HEK293 (cell line): ENCODE data around the gene DCPS.
A peak's percentile ranks its signal among the peaks of the same experiment; 100 is the strongest.

Experiments used
- CTCF ChIA-PET: fragments of 350-600 bp; formaldehyde crosslinking; extraction: SDS; loops from one replicate; lab custom pipeline; 2021; ENCODE audit warnings: antibody characterized with exemption; lab: Yijun Ruan, JAX
- POLR2A ChIA-PET: fragments of 300-600 bp; formaldehyde crosslinking; extraction: SDS; loops from one replicate; lab custom pipeline; 2020; ENCODE audit warnings: antibody characterized with exemption, inconsistent platforms; lab: Yijun Ruan, JAX
- H3K27ac ChIP-seq: fragments of 200-500 bp; sonication (Bioruptor generic); 2 replicates; pipeline ENCODE4 v1.5.1; 2014; ENCODE audit warnings: low read depth, low read length, control low read depth, inconsistent platforms; ENCODE audit errors: extremely low read depth
- H3K36me3 ChIP-seq, 2 experiments: fragments of 200-500 bp in 1 of 2; sonication (Bioruptor generic) in 1 of 2; 1 replicate in 1 of 2; 2 replicates in 1 of 2; pipeline ENCODE4 v1.5.1; 2014 to 2017; ENCODE audit warnings: inconsistent platforms in 2 of 2, low read length in 2 of 2; ENCODE audit not compliant: control insufficient read depth in 2 of 2, insufficient read depth in 1 of 2
- H3K4me1 ChIP-seq: fragments of 200-500 bp; sonication (Bioruptor generic); 2 replicates; pipeline ENCODE4 v1.5.1; 2014; ENCODE audit warnings: mild to moderate bottlenecking, low read length, inconsistent platforms; ENCODE audit not compliant: control insufficient read depth, insufficient read depth
- H3K4me3 ChIP-seq: 2 replicates; pipeline ENCODE4 v1.5.1; 2011; ENCODE audit warnings: low read depth, mild to moderate bottlenecking, control low read depth, low read length, moderate library complexity
- H3K9me3 ChIP-seq: fragments of 200-500 bp; sonication (Bioruptor generic); 2 replicates; pipeline ENCODE4 v1.5.1; 2014; ENCODE audit warnings: low read depth, low read length, inconsistent platforms; ENCODE audit not compliant: control insufficient read depth, insufficient read depth
- BCL11B ChIP-seq: fragments of 450-650 bp; formaldehyde crosslinking; IDR thresholded peaks from 2 replicates; pipeline ENCODE4 v1.5.1; 2016; ENCODE audit warnings: low read depth, missing biosample characterization, missing genetic modification characterization
- EGR2 ChIP-seq: fragments of 450-650 bp; formaldehyde crosslinking; IDR thresholded peaks from 2 replicates; pipeline ENCODE4 v1.5.1; 2016; ENCODE audit warnings: low read depth, missing biosample characterization, missing genetic modification characterization
- FEZF1 ChIP-seq: fragments of 450-650 bp; formaldehyde crosslinking; IDR thresholded peaks from 2 replicates; pipeline ENCODE4 v1.5.1; 2016; ENCODE audit warnings: missing biosample characterization, missing genetic modification characterization
- PRDM1 ChIP-seq: fragments of 450-650 bp; formaldehyde crosslinking; IDR thresholded peaks from 2 replicates; pipeline ENCODE4; 2016; ENCODE audit warnings: missing biosample characterization, missing genetic modification characterization
- PRDM6 ChIP-seq: fragments of 450-650 bp; formaldehyde crosslinking; IDR thresholded peaks from 2 replicates; pipeline ENCODE4 v1.5.1; 2017; ENCODE audit warnings: missing biosample characterization, missing genetic modification characterization
- WT1 ChIP-seq: fragments of 450-650 bp; formaldehyde crosslinking; IDR thresholded peaks from 2 replicates; pipeline ENCODE4 v1.5.1; 2016; ENCODE audit warnings: missing biosample characterization, missing genetic modification characterization
- ZBTB17 ChIP-seq: fragments of 450-650 bp; formaldehyde crosslinking; IDR thresholded peaks from 2 replicates; pipeline ENCODE4 v1.5.1; 2016; ENCODE audit warnings: missing biosample characterization, missing genetic modification characterization
- ZBTB44 ChIP-seq: fragments of 450-650 bp; IDR thresholded peaks from 2 replicates; pipeline ENCODE4 v1.5.1; 2018; ENCODE audit warnings: missing biosample characterization, mild to moderate bottlenecking, missing genetic modification characterization
- ZFP3 ChIP-seq: fragments of 450-650 bp; formaldehyde crosslinking; IDR thresholded peaks from 2 replicates; pipeline ENCODE4 v1.5.1; 2016; ENCODE audit warnings: low read depth, missing biosample characterization, missing genetic modification characterization
- ZIC2 ChIP-seq: fragments of 450-650 bp; formaldehyde crosslinking; IDR thresholded peaks from 2 replicates; pipeline ENCODE4 v1.5.1; 2016; ENCODE audit warnings: missing biosample characterization, missing genetic modification characterization
- ZNF10 ChIP-seq: fragments of 450-650 bp; formaldehyde crosslinking; IDR thresholded peaks from 2 replicates; pipeline ENCODE4 v1.5.1; 2017; ENCODE audit warnings: missing biosample characterization, missing genetic modification characterization
- ZNF2 ChIP-seq: fragments of 450-650 bp; formaldehyde crosslinking; IDR thresholded peaks from 2 replicates; pipeline ENCODE4 v1.5.1; 2016; ENCODE audit warnings: missing biosample characterization, missing genetic modification characterization
- ZNF211 ChIP-seq: fragments of 450-650 bp; formaldehyde crosslinking; IDR thresholded peaks from 2 replicates; pipeline ENCODE4 v1.5.1; 2016; ENCODE audit warnings: low read depth, missing biosample characterization, missing genetic modification characterization
- ZNF341 ChIP-seq: fragments of 450-650 bp; formaldehyde crosslinking; IDR thresholded peaks from 2 replicates; pipeline ENCODE4; 2016; ENCODE audit warnings: low read depth, missing biosample characterization, missing genetic modification characterization
- ZNF366 ChIP-seq: fragments of 450-650 bp; formaldehyde crosslinking; conservative IDR thresholded peaks from 2 replicates; pipeline ENCODE4 v1.5.1; 2016; ENCODE audit warnings: missing biosample characterization, missing genetic modification characterization
- ZNF596 ChIP-seq: fragments of 450-650 bp; IDR thresholded peaks from 2 replicates; pipeline ENCODE4 v1.5.0; 2018; ENCODE audit warnings: missing biosample characterization, mild to moderate bottlenecking, missing genetic modification characterization, moderate library complexity
- ZNF600 ChIP-seq: fragments of 450-650 bp; formaldehyde crosslinking; IDR thresholded peaks from 2 replicates; pipeline ENCODE4 v1.5.1; 2016; ENCODE audit warnings: missing biosample characterization, missing genetic modification characterization
- ZNF629 ChIP-seq: fragments of 450-650 bp; formaldehyde crosslinking; IDR thresholded peaks from 2 replicates; pipeline ENCODE4 v1.5.1; 2017; ENCODE audit warnings: missing biosample characterization, missing genetic modification characterization
- TF ChIP-seq, protein P1 (sequence below): fragments of 450-650 bp; formaldehyde crosslinking; IDR thresholded peaks from 2 replicates; pipeline ENCODE4 v1.5.1; 2016; ENCODE audit warnings: missing biosample characterization, missing genetic modification characterization
- TF ChIP-seq, protein P2 (sequence below): fragments of 450-650 bp; formaldehyde crosslinking; IDR thresholded peaks from 2 replicates; pipeline ENCODE4 v1.5.1; 2016; ENCODE audit warnings: missing biosample characterization, missing genetic modification characterization

DCPS gene

DNA sequence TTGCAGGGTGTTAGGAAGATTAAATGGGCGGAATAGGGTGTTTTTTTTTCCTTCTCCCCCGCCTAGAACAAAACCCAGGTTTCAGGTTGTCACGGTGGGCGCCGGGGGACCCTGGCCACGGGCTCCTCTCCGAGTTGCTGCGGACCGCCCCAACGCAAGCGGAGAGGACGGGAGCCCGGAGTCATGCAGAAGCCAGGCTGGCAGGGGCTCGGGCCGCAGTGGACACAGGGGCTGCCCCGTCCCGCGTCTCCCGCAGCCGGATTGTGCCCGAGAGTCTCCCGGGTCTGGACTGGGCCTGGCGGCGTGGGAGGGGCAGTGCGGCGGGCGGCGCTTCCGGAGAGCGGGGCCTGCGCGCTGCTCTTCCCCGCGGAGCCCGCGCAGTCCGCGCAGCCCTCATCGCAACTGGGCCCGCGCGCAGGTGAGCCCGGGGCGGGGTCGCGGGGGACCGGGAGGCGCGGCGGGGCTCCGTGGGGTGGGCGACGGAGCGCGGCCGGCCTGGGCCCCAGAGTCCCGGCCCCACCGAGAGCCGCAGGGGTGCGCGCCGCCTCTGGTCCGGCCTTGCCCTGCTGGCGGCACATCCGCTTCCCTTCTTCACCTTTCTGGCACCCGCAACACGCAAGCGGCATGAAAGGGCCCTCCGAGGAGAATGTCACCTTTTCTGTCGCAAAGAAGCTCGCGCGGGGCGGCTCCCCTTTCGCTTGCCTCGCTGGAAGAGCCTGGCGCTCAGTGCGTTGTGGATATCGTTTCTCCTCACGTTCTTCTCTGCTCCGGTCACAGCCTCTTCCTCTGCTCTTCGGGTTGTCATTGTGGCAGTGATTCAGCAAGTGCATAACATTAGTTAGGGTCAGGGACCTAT, 20.9 kb upstream of the DCPS start, which contains the start of gene TIRAP (continued):
- peak; percentile 87 for TF ChIP-seq ZNF341 (tag by site-specific recombination)
- TF ChIP-seq EGR2 (tag by site-specific recombination) = 0 out of 2 replicates have a peak, but pooled peaks have one; percentile 22
- TF ChIP-seq, protein P1, sequence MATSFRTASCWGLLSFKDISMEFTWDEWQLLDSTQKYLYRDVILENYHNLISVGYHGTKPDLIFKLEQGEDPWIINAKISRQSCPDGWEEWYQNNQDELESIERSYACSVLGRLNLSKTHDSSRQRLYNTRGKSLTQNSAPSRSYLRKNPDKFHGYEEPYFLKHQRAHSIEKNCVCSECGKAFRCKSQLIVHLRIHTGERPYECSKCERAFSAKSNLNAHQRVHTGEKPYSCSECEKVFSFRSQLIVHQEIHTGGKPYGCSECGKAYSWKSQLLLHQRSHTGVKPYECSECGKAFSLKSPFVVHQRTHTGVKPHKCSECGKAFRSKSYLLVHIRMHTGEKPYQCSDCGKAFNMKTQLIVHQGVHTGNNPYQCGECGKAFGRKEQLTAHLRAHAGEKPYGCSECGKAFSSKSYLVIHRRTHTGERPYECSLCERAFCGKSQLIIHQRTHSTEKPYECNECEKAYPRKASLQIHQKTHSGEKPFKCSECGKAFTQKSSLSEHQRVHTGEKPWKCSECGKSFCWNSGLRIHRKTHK = no peak
- TF ChIP-seq, protein P2, sequence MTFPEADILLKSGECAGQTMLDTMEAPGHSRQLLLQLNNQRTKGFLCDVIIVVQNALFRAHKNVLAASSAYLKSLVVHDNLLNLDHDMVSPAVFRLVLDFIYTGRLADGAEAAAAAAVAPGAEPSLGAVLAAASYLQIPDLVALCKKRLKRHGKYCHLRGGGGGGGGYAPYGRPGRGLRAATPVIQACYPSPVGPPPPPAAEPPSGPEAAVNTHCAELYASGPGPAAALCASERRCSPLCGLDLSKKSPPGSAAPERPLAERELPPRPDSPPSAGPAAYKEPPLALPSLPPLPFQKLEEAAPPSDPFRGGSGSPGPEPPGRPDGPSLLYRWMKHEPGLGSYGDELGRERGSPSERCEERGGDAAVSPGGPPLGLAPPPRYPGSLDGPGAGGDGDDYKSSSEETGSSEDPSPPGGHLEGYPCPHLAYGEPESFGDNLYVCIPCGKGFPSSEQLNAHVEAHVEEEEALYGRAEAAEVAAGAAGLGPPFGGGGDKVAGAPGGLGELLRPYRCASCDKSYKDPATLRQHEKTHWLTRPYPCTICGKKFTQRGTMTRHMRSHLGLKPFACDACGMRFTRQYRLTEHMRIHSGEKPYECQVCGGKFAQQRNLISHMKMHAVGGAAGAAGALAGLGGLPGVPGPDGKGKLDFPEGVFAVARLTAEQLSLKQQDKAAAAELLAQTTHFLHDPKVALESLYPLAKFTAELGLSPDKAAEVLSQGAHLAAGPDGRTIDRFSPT (tag by site-specific recombination) = no peak
- no peak for TF ChIP-seq ZNF596 (tag by site-specific recombination)
- TF ChIP-seq ZNF211 (tag by site-specific recombination) = no peak

- Histone ChIP-seq H3K27ac (no peak overlapping the region), H3K4me1 (no peaks in the 10 kb centered on the region; the same call in 1 of the 2 replicates), H3K4me3 (no peak overlapping the region), H3K36me3 (peaks cover 0 to 3% of the 10 kb centered on the region in 2 experiments; a peak in 2 of 3 replicates), H3K9me3 (no peaks in the 10 kb centered on the region)
- CTCF ChIA-PET = interaction anchor here (0.7 kb wide), 1 partner anchor 8 kb away, joined by 3 read pairs; no protein-coding TSS in a partner anchor
- TF ChIP-seq ZBTB17 (tag by site-specific recombination) (peak; percentile 49), ZFP3 (tag by site-specific recombination) (peak; percentile 57; the same call in 1 of the 2 replicates), ZIC2 (no peak), ZNF629 (tag by site-specific recombination) (0 out of 2 replicates have a peak, but pooled peaks have one; percentile 28), ZNF366 (tag by site-specific recombination) (peak; percentile 54; the same call in 1 of the 2 replicates), ZBTB44 (peak; percentile 95), ZNF2 (tag by site-specific recombination) (no peak), BCL11B (tag by site-specific recombination) (no peak), PRDM6 (tag by site-specific recombination) (peak; percentile 53), ZNF600 (tag by site-specific recombination) (peak; percentile 75), ZNF10 (tag by site-specific recombination) (no peak), WT1 (no peak), PRDM1 (tag by site-specific recombination) (0 out of 2 replicates have a peak, but pooled peaks have one; percentile 31), FEZF1 (tag by site-specific recombination) (peak; percentile 98)
- POLR2A ChIA-PET = no interaction called here
These were observed 19.0 kb upstream of the DCPS start for GRCh38 chr11:126284829-126285228.
